ENCODE results near the gene USP25.

USP25 gene

DNA sequence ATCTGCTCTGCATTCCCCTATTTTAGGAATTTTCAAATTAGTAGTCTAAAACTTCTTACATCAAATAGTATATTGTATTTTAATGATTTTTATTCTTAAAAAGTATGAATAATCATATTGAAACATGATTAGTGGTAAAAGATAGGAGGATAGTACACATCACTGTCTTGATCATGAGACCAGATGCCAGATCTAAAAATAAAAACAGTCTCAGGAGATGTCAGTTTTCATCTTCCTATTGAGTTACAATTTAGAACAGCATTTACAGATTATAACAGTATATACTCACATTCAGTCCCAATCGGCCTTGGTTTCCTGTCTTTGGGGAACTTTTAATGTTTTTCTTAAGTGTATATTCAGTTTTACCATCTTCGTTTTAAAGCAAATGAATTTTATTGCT, 95.9 kb downstream of the USP25 start:
- no peak for TF ChIP-seq TCF12 (IDR thresholded peaks at IDR 0.05; ENCODE audit: low read depth)
- no peak for TF ChIP-seq USF1 (IDR thresholded peaks at IDR 0.05)
- no peak for TF ChIP-seq CREB1 (IDR thresholded peaks at IDR 0.05; ENCODE audit: low read depth)
- TF ChIP-seq EP300 (IDR thresholded peaks at IDR 0.05; ENCODE audit: borderline replicate concordance): no peak
- TF ChIP-seq EGR1 (IDR thresholded peaks at IDR 0.05): no peak
- no peak for TF ChIP-seq REST (IDR thresholded peaks at IDR 0.05; ENCODE audit: low read depth)
- TF ChIP-seq YY1 (IDR thresholded peaks at IDR 0.05; ENCODE audit: low read depth): no peak
- TF ChIP-seq TEAD4 (IDR thresholded peaks at IDR 0.05): no peak
- TF ChIP-seq, protein P1, sequence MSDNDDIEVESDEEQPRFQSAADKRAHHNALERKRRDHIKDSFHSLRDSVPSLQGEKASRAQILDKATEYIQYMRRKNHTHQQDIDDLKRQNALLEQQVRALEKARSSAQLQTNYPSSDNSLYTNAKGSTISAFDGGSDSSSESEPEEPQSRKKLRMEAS (IDR thresholded peaks at IDR 0.05): no peak
- TF ChIP-seq RAD21 (IDR thresholded peaks at IDR 0.05; ENCODE audit: low read depth): no peak
- no peak for TF ChIP-seq CEBPB (IDR thresholded peaks at IDR 0.05)
- TF ChIP-seq TAF1 (IDR thresholded peaks at IDR 0.05; ENCODE audit: low read depth): no peak
- no peak for TF ChIP-seq NFIC (IDR thresholded peaks at IDR 0.05)
- TF ChIP-seq ZBTB7A (IDR thresholded peaks at IDR 0.05; ENCODE audit: low read depth): no peak
- TF ChIP-seq FOXM1 (IDR thresholded peaks at IDR 0.05; ENCODE audit: borderline replicate concordance, low read depth): no peak

DNA sequence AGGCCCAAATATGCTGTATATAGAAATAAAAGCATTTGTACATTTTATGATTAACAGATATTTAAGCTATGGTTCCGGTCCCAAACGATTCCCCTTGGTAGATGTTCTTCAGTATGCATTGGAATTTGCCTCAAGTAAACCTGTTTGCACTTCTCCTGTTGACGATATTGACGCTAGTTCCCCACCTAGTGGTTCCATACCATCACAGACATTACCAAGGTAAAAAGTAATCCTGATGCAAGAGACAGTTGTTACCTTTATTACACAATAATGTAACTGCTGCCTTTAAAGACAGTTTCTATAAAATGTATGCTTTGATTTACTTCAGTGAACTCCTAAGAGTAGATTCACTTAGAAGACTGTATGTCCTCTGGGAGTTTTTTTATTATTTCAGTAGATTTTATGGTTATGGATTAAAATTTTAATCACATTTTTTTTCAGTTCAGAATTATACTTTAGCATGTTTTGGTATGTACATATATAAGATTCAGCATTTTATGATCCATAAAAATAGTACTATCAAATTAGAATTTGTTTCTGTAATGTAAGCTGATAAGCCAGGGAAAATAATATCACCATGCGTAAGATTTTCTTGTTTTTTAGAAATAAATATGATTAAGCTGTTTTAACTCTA, 96.5 kb downstream of the USP25 start:
- no peak for TF ChIP-seq TEAD4 (IDR thresholded peaks at IDR 0.05)
- peak; percentile 66 for TF ChIP-seq RAD21 (IDR thresholded peaks at IDR 0.05; ENCODE audit: low read depth)
- no peak for TF ChIP-seq FOXM1 (IDR thresholded peaks at IDR 0.05; ENCODE audit: borderline replicate concordance, low read depth)
- no peak for TF ChIP-seq TAF1 (IDR thresholded peaks at IDR 0.05; ENCODE audit: low read depth)
- TF ChIP-seq CEBPB (IDR thresholded peaks at IDR 0.05): peak; percentile 64

GRCh38 chr21:15826908-15827601, 97.3 kb downstream of the USP25 start:
- TF ChIP-seq CEBPB (IDR thresholded peaks at IDR 0.05): no peak
- TF ChIP-seq CREB1 (IDR thresholded peaks at IDR 0.05; ENCODE audit: low read depth): no peak
- no peak for TF ChIP-seq EGR1 (IDR thresholded peaks at IDR 0.05)
- TF ChIP-seq, protein P1 (IDR thresholded peaks at IDR 0.05): no peak
- TF ChIP-seq RAD21 (IDR thresholded peaks at IDR 0.05; ENCODE audit: low read depth): no peak
- TF ChIP-seq TAF1 (IDR thresholded peaks at IDR 0.05; ENCODE audit: low read depth): no peak
- no peak for TF ChIP-seq NFIC (IDR thresholded peaks at IDR 0.05)
- no peak for TF ChIP-seq TCF12 (IDR thresholded peaks at IDR 0.05; ENCODE audit: low read depth)
- TF ChIP-seq ZBTB7A (IDR thresholded peaks at IDR 0.05; ENCODE audit: low read depth): no peak
- TF ChIP-seq TEAD4 (IDR thresholded peaks at IDR 0.05): no peak
- no peak for TF ChIP-seq YY1 (IDR thresholded peaks at IDR 0.05; ENCODE audit: low read depth)
- TF ChIP-seq USF1 (IDR thresholded peaks at IDR 0.05): no peak
- no peak for TF ChIP-seq EP300 (IDR thresholded peaks at IDR 0.05; ENCODE audit: borderline replicate concordance)
- TF ChIP-seq REST (IDR thresholded peaks at IDR 0.05; ENCODE audit: low read depth): no peak
- no peak for TF ChIP-seq FOXM1 (IDR thresholded peaks at IDR 0.05; ENCODE audit: borderline replicate concordance, low read depth)

GRCh38 chr21:15831497-15831896, 101.7 kb downstream of the USP25 start:
- TF ChIP-seq NFIC (IDR thresholded peaks at IDR 0.05) (no peak), USF1 (IDR thresholded peaks at IDR 0.05) (no peak), TAF1 (IDR thresholded peaks at IDR 0.05; ENCODE audit: low read depth) (no peak), TCF12 (IDR thresholded peaks at IDR 0.05; ENCODE audit: low read depth) (no peak), CREB1 (IDR thresholded peaks at IDR 0.05; ENCODE audit: low read depth) (no peak)

- no peak for TF ChIP-seq TCF12 (IDR thresholded peaks at IDR 0.05; ENCODE audit: low read depth)
- TF ChIP-seq CEBPB (IDR thresholded peaks at IDR 0.05): 0 out of 2 replicates have a peak, but pooled peaks have one; percentile 39
These were observed 107.9 kb downstream of the USP25 start for GRCh38 chr21:15837645-15838044.

Data from Ishikawa (cell line).